ENCODE data around the gene ANKRD50.

ANKRD50 gene

DNA sequence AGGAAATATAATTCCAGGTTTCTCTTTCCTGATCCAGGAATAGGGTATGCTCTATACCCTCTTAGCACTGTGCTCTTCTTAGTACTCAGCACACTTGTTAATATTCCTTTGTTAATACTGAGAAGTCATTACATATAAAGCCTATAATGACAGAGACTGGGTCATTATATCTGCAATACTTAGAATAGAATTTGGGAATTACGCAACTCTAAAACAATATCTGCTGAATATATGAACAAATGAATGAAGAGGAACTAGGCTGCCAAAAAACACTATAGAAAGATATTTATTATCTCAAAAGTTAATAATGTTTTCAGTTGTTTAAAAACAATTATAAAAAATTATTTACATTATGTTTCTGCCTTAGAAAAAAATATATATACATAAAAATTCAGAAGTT lies 36.4 kb upstream of the ANKRD50 start:
- no peaks in the 10 kb centered on the region for H3K36me3 ChIP-seq (ENCODE audit: control insufficient read depth, insufficient read depth, low read length)
- no peak for DNase-seq (ENCODE audit: extremely low read depth, insufficient read length)
- H3K27me3 ChIP-seq (replicated peaks; ENCODE audit: control insufficient read depth, insufficient read depth, low read length) = no peaks in the 10 kb centered on the region
- H3K4me3 ChIP-seq (replicated peaks; ENCODE audit: low read depth, low read length) = no peak overlapping the region
- TF ChIP-seq, protein P1, sequence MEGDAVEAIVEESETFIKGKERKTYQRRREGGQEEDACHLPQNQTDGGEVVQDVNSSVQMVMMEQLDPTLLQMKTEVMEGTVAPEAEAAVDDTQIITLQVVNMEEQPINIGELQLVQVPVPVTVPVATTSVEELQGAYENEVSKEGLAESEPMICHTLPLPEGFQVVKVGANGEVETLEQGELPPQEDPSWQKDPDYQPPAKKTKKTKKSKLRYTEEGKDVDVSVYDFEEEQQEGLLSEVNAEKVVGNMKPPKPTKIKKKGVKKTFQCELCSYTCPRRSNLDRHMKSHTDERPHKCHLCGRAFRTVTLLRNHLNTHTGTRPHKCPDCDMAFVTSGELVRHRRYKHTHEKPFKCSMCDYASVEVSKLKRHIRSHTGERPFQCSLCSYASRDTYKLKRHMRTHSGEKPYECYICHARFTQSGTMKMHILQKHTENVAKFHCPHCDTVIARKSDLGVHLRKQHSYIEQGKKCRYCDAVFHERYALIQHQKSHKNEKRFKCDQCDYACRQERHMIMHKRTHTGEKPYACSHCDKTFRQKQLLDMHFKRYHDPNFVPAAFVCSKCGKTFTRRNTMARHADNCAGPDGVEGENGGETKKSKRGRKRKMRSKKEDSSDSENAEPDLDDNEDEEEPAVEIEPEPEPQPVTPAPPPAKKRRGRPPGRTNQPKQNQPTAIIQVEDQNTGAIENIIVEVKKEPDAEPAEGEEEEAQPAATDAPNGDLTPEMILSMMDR (IDR thresholded peaks at IDR 0.05; ENCODE audit: insufficient read depth, low read length, poor library complexity, severe bottlenecking) = no peak

DNA sequence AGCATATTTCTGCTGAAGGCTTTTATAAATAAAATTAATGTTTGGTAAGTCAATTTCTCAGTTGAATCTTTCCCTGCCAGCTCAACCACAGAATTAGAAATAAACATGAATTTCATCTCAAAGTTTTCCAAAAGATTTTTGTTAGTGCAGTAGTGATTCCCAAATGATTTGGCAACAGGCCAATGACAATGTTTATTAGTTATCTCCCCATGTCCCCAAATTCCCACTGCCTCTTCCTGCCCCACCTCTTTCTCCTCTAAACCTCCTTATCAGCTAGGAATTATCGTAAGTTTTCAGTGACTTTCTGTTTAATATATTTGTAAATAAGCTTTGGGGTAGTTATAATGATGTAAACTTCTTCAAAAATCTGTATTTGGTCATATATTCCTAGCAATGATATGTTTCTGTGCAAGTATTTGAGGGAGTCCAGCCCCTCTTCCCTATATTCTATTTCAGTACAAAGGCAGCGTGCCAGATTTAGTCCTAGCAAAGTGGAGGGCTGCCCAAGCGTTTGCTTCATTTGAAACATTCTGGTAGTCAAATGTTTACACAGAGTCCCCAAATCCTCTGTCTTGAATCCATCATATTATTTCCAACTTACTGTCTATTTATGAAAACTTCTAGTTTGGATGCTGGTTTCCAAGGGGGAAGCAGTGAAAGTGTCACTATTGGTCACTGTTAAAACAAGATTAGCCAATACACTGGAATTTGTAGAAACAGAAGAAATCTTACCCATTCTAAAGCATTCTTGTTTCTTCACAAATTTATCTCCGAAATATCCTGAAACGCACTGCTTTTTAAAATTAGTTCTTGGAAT lies 33.7 kb upstream of the ANKRD50 start:
- Histone ChIP-seq H3K27me3 (replicated peaks; ENCODE audit: control insufficient read depth, insufficient read depth, low read length) (no peaks in the 10 kb centered on the region), H3K36me3 (ENCODE audit: control insufficient read depth, insufficient read depth, low read length) (no peaks in the 10 kb centered on the region), H3K4me3 (replicated peaks; ENCODE audit: low read depth, low read length) (no peak overlapping the region)
- no peak for DNase-seq (ENCODE audit: extremely low read depth, insufficient read length)
- TF ChIP-seq, protein P1 (IDR thresholded peaks at IDR 0.05; ENCODE audit: insufficient read depth, low read length, poor library complexity, severe bottlenecking) = no peak

DNA sequence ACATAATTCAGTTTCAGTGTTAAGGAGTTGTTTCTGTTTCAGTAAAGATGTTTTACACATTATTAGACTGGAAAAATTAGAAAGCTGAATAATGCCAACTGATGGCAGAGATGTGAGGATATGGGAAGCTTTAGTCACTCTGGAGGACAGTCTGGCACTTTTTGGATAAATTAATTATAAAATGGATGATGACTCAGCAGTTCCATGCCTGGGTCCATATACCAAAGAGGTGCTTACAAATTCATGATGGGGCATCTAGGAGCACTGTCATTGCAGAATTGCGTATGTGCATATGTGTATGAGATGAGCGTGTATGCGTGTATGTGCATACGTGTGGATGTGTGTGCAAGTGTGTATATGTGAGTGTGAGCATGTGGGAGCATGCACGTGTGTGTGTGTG lies 31.2 kb upstream of the ANKRD50 start:
- Histone ChIP-seq H3K4me3 (replicated peaks; ENCODE audit: low read depth, low read length) (no peak overlapping the region), H3K27me3 (replicated peaks; ENCODE audit: control insufficient read depth, insufficient read depth, low read length) (no peaks in the 10 kb centered on the region), H3K36me3 (ENCODE audit: control insufficient read depth, insufficient read depth, low read length) (no peaks in the 10 kb centered on the region)
- no peak for DNase-seq (ENCODE audit: extremely low read depth, insufficient read length)
- TF ChIP-seq, protein P1 (IDR thresholded peaks at IDR 0.05; ENCODE audit: insufficient read depth, low read length, poor library complexity, severe bottlenecking) = no peak

DNA sequence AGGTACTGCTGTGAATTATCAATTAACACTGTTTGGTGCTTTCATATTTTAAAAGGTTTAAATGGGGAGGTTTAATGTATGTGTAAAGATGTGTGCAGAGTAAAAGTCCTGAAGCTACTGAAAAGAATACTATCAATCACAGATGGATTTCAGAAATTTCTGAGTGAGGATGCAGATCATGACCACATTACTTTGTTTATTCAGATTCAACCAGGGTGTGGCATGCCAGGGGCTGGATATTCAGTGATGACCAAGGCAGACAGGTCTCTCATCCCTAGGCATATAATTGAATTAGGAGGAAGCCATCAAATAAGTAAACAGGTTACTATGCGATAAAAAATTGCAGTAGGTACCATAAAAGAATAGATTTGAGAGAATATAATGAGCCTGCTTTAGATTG lies 28.0 kb upstream of the ANKRD50 start:
- Histone ChIP-seq H3K27me3 (replicated peaks; ENCODE audit: control insufficient read depth, insufficient read depth, low read length) (no peaks in the 10 kb centered on the region), H3K36me3 (ENCODE audit: control insufficient read depth, insufficient read depth, low read length) (no peaks in the 10 kb centered on the region), H3K4me3 (replicated peaks; ENCODE audit: low read depth, low read length) (no peak overlapping the region)
- DNase-seq (ENCODE audit: extremely low read depth, insufficient read length) = no peak
- TF ChIP-seq, protein P1 (IDR thresholded peaks at IDR 0.05; ENCODE audit: insufficient read depth, low read length, poor library complexity, severe bottlenecking) = no peak

DNA sequence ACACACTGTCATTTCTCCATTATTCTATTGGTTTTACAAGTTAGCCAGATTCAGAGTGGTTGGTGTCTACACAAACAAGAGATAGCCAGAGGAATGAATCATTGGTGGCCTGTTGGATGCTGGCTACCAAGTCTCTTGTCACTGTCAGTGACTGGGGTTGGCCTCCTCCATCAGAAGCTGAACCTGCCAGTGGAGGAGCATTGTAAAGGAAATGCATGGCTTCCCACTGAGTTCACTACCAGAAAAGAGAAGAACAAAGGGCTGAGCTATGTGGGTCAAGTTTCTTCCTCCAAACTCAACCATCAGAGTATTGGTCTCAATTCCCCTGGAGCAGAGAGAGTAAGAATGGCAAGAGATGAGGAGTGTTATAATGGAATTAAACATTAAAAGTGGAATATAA lies 26.5 kb upstream of the ANKRD50 start:
- no peak overlapping the region for H3K4me3 ChIP-seq (replicated peaks; ENCODE audit: low read depth, low read length)
- no peaks in the 10 kb centered on the region for H3K36me3 ChIP-seq (ENCODE audit: control insufficient read depth, insufficient read depth, low read length)
- TF ChIP-seq, protein P1 (IDR thresholded peaks at IDR 0.05; ENCODE audit: insufficient read depth, low read length, poor library complexity, severe bottlenecking) = no peak
- DNase-seq (ENCODE audit: extremely low read depth, insufficient read length) = no peak
- H3K27me3 ChIP-seq (replicated peaks; ENCODE audit: control insufficient read depth, insufficient read depth, low read length) = no peaks in the 10 kb centered on the region

All from GM06990 (cell line).